GM03348 (cell line): ENCODE data around the gene SHROOM3.

ENCODE experiments used
- DNase-seq: peaks from one replicate; pipeline ENCODE4 v3.0.0; 2012; ENCODE audit warnings: low spot score

Gene SHROOM3

GRCh38 chr4:76751612-76752343 is 316.7 kb downstream of the SHROOM3 start:
- no peak for DNase-seq

- DNase-seq = peak; percentile 85
Measured at GRCh38 chr4:76752861-76753501, 318.0 kb downstream of the SHROOM3 start.

- peak; percentile 55 for DNase-seq
Measured at GRCh38 chr4:76753814-76754213, 318.8 kb downstream of the SHROOM3 start.

- no peak for DNase-seq
Measured at GRCh38 chr4:76754439-76754838, 319.4 kb downstream of the SHROOM3 start.

GRCh38 chr4:76755756-76756155 is 320.7 kb downstream of the SHROOM3 start:
- no peak for DNase-seq

GRCh38 chr4:76756416-76756815 is 321.4 kb downstream of the SHROOM3 start:
- no peak for DNase-seq

- no peak for DNase-seq
Measured at GRCh38 chr4:76757418-76757939, 322.4 kb downstream of the SHROOM3 start.

- DNase-seq = peak; percentile 67
Measured at GRCh38 chr4:76758290-76758882, 323.4 kb downstream of the SHROOM3 start.

- DNase-seq = no peak
Measured at GRCh38 chr4:76758996-76759395, 324.0 kb downstream of the SHROOM3 start.

- DNase-seq = no peak
Measured at GRCh38 chr4:76760193-76760592, 325.2 kb downstream of the SHROOM3 start.

GRCh38 chr4:76762137-76763130 is 327.4 kb downstream of the SHROOM3 start:
- no peak for DNase-seq

GRCh38 chr4:76764251-76764650 is 329.2 kb downstream of the SHROOM3 start:
- DNase-seq = peak; percentile 72

GRCh38 chr4:76765473-76766183 is 330.6 kb downstream of the SHROOM3 start:
- DNase-seq = peak; percentile 62

GRCh38 chr4:76767983-76768382 is 333.0 kb downstream of the SHROOM3 start:
- peak; percentile 66 for DNase-seq

- DNase-seq = peak; percentile 59
Measured at GRCh38 chr4:76772498-76773106, 337.6 kb downstream of the SHROOM3 start.

- no peak for DNase-seq
Measured at GRCh38 chr4:76773766-76774165, 338.7 kb downstream of the SHROOM3 start.

GRCh38 chr4:76779740-76780459 is 344.9 kb downstream of the SHROOM3 start:
- DNase-seq = no peak

GRCh38 chr4:76780781-76781697 is 346.0 kb downstream of the SHROOM3 start:
- no peak for DNase-seq
